DMS153 treated with DMSO at 0.1 percent for 48 hours (cell line): ENCODE results near the gene TSPAN9.

ENCODE experiments used
- DNase-seq: peaks from one replicate; lab custom pipeline; 2025; ENCODE audit not compliant: unreplicated experiment; lab: John Stamatoyannopoulos, UW

TSPAN9 gene, protein sequence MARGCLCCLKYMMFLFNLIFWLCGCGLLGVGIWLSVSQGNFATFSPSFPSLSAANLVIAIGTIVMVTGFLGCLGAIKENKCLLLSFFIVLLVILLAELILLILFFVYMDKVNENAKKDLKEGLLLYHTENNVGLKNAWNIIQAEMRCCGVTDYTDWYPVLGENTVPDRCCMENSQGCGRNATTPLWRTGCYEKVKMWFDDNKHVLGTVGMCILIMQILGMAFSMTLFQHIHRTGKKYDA

DNA sequence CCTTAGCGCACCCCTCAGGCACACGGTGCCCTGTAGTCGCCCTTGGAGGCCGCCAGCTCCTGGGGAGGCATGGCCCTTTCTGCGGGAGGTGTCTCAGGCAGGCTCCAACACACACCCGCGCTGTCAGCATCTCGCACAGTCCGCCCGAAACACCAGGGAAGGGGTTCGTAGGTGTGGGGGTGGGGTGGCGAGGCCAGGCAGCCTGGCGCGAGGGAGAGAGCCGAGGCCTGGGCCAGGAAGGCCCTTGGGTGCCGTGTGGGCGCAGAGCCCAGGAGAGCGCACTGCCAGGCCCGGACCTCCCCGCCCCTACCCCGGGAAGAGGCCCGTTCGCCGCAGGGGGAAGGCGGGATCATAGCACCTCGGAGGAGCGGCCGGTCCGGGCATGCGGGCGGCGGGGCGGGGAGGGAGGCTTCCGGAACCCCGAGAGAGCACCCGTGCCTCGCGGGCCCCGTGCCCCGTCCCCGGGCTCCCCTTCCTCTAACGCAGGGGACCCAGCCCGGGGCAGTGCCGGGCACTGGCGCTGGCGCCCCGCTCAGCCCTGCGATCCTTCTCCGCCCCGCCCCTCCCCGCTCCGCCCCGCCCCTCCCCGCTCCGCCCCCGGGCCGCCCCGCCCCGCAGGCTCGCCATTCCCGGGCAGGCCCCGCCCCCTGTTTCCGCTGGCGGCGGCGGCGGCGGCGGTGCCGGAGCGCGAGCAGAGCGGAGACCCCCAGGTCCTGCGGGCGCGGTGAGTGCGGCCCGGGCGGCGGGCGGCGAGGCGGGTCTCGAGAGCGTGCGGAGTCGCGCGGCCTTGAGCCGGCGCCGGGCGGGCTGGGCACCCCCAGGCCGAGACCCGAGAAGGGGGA, at the start of gene TSPAN9:
TSPAN9 (plus strand) TSS at position 650 of the 842 bp plus-strand sequence. CDS start 123,815 bp downstream, outside the sequence.
- DNase-seq: peak; percentile 58

DNA sequence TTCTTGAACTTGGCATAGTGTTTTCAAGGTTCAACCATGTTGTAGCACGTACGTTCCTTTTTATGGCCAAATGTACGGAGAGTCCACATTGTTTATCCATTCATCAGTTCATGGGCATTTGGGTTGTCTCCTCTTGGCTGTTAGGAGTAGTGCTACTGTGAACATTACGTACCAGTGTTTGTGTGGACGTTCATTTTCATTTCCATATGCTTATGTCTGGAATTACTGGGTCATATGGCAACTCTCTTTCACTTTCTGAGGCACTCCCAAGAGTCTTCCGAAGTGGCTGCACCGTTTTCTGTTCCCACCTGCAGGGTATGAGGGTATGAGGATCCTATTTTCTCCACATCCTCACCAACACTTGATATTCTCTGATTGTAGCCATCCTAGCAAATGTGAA, 49.1 kb upstream of the TSPAN9 start:
- DNase-seq: no peak

DNA sequence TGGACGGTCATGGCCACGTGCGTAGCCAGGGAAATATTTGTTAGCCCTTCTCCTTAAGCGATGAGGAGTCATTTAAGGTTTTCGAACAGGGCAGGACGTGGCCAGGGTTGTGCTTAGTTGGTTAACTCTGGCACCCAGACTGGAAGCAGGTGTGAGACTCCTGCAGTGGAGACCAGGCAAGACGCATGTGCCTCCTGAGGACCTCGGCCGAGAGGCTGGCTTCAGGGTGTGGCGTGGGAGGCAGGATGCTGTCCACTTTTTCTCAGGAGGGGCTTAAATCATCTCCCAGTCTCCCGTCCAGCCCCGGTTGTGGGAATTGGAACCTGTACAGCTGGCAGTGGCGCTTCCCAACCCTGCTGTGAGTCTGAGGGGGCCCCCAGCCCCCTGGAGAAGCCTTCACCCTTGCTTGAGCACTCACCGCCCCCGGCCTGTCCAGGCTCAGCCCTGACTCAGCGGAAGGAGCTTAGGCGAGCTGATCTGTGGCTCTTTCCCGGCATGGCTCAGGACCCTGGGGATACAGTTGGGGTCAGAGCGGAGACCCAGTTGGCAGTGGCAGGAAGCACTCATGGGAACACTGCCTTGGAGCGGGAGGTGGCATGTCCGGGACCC, 46.3 kb upstream of the TSPAN9 start:
- DNase-seq: no peak

DNA sequence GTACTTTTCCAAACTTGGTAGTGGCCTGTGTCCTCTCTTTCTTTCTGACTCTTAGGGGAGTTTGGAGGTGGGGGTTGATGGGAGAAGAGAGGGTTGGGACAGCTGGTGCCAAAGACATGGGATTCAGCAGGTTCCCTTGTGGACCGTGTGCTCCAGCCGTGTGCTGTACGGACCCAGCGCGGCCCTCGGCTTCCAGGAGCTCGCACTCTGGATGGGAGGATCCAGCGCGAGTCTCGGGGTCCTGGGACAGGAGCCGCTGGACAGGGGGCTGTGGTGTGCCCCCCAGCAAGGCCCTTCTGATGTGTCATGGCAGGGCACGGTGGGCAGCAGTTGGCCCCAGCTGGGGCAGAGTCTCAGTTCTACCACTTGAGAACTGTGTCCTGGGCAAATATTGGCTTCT, 45.0 kb upstream of the TSPAN9 start:
- DNase-seq: no peak

DNA sequence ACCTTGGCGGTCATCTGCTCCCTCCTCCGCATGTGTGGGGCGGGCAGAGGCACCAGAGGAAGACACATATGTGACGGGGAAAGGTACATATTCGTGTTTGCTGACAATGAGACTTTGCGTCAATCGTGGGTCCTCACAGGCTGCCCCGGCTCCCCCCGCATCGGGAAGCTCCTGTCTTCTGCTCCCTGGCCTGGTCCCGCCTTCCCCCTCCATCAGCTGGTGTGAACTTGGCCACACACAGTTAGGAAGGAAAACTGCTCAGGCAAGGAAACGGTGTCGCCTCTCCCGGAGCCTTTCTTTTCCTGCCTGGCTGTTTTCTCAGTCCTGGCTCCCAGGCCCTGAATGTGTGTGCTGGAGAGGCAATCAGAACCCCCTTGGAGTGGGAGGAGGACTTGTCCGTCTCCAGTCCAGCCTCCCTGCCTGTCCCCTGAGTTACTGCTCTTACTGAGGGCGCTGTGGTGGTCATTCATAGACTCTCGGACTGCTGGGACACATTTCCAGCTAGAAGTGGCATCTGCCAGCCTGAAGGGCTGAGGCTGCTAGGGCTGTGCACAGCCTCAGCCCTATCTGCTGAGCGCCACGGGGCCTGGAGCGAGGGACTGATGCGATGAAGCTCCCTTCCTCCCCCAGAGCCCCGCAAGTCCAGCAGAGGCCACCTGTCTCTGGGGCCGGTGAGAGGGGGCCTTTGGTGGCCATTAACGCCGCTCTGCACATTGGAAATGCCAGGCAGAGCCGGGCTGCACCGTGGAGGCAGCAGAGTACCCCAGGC, 44.2 kb upstream of the TSPAN9 start:
- DNase-seq: no peak

- DNase-seq: no peak
Measured at GRCh38 chr12:3033539-3033867, 43.7 kb upstream of the TSPAN9 start.

GRCh38 chr12:3034067-3034750, 43.0 kb upstream of the TSPAN9 start:
- peak; percentile 13 for DNase-seq

DNA sequence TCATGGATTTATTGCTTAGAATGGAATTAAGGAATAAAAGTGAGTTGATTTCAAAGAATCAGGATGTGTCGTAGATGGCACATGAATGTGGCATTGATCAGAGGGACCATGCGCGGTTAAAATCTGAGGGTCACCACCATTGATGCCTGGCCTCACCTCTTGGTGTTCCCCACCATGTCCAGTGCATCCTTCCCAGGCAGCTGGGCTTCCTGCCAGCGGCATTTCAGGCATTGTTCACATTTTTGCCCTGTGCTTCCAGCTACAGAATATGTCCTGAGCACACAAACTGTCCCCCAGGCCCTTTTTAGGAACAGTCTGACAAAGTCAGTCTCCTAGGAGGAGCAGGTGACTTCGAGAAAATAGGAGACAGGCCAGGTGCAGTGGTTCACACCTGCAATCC, 42.0 kb upstream of the TSPAN9 start:
- no peak for DNase-seq

- no peak for DNase-seq
Measured at GRCh38 chr12:3035815-3036702, 41.1 kb upstream of the TSPAN9 start.

- DNase-seq: no peak
Measured at GRCh38 chr12:3036901-3037600, 40.1 kb upstream of the TSPAN9 start.

DNA sequence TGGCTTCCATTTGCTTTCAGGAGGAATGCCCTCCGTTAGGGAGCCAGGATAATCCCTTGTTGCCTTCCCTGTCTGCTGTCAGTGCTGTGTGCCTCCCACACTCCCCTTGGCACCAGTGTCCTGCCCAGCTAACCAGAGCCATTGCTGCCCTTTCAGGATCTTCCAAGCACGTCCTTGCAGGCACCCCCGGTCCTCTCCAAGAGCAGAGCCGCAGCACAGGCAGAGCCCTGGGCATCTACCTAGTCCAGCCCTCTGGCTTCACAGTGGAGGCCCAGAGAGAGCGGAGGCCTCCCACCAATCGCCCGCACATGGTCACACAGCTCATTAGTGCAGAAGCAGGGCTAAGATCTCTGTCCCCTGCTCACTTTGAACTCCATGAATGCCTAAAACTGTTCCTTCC, 39.0 kb upstream of the TSPAN9 start:
- no peak for DNase-seq

DNA sequence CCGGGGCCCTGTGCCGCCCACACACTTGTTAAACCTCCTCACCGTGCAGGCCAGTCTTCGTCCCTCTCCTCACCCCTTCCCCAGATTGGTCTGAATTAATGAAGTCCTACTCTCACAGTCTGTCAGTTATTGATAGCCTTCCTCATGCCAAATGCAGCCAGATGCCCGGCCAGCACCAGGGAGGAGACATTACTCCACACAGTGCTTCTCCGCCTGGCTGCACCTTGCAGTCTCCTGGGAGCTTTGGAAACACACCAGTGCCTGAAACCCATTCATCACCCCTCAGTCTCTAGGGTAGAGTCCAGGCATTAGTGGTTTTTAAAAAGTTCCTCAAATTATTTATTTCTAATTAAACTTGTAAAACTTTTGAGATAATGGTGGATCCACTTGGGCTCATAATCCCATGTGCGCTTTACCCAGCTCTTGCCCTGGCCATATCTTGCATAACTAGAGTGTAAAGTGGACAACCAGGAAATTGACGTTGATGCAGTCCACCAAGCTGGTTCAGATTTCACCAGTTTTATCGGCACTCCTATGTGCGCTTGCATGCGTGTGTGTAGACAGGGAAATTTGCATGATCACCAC, 38.2 kb upstream of the TSPAN9 start:
- no peak for DNase-seq

DNA sequence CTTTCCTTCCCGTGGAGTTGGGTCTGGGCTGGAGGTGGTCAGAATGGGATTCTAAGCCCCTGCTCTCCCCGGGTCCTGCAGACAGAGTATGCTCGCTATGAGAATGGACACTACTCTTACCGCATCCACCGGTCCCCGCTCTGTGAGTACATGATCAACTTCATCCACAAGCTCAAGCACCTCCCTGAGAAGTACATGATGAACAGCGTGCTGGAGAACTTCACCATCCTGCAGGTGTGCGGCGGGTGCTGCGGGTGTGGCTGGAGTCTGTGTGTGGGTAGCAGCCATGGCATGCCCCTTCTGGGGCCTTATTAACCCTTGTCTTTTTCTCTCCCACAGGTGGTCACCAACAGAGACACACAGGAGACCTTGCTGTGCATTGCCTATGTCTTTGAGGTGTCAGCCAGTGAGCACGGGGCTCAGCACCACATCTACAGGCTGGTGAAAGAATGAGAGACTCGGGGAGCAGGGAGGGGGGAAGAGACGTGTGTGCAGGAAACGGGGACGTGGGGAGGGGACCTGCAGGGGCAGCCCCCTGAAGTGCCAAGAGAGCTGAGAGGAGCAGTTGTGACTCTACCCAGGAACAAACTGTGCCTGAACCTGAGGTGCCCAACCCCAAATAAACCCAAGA, 37.0 kb upstream of the TSPAN9 start:
- DNase-seq: no peak

DNA sequence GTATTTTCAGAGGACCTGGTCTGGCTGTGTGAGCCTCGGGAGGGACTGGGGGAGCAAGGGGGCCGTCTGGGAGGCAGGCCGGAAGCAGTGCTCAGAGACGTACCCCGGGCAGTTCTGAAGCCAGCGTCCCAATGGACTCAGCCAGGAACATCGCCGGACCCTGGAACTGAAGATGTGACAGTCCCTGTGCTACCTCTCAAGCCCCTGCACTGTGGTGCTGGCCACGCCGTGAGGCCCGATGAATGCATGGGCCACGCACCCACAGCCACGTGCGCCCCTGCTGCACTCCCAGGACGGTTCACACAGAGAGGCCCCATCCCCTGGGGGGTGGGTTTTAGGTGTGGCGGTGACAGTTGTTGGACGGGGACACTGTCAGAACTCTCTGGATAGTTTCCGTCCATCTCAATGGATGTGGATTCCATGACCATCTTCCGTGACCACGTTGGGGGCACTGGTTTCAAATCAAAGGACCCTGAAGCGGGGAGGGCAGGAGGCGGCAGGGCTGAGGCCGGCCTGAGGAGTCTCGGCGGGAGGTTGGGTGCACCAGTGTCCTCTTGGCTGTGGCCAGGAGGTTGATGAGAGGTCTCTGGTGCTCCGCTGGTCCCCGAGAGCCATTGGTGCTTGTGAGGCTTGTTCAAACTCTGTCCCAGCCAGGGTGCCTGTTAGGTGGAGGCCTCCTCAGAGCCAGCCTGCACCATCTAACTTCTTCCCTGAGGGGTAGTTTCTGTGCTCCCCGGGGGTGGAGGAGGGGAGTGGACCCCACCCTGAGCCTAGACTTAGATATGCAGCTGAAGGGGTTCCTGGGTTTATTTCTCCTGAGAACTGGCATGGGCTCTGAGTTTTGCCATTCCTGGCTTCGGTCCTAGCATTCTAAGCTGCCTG, 36.3 kb upstream of the TSPAN9 start:
- DNase-seq: no peak

DNA sequence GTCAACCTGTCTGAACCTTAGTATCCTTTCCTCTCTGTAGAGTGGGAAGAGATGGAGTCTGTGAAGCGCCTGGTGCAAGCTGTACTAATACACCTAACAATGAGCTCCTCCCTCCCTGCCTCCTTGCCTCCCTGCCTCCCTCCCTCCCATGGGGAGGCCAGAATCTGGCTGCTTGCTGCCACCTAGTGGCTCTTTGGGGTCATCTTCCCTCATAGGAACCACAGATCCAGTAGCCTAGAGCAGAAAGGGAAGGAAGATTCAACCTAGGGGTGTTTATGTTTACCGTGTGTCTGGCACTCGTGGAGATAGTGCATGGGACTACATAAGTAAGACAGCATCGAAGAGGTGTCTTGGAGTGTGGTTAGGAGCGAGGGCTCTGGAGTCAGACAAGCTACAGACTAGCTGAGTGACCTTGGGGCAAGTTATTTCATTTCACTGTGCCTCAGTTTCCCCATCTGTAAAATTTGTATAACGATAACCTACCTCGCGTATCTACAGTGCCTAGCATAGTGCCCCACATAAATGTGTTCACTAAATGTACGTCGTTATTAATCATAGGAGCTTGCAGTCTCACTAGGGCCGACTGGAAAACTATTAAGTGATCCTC, 35.5 kb upstream of the TSPAN9 start:
- DNase-seq: peak; percentile 63

- DNase-seq: peak; percentile 81
Measured at GRCh38 chr12:3042394-3042793, 34.8 kb upstream of the TSPAN9 start.

DNA sequence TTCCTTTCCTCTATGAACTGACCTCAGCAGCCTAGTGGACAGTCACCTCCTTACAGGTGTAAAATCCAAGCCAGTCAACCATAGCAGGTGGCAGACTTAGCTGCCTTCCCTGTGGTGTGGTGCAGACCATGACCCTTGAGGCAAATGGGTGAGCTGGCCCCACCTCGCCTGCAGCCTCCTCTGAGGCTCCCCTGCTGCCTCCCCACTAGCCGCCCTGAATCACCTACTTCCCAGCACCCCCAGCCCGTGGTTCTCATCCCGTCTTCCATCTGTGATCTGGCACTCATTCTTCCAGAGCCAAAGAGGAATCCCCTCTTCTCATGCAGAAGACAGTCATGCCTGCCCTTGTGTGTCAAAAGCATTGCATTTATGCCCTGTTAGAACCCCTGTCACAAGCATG, 34.4 kb upstream of the TSPAN9 start:
- DNase-seq: no peak
